ENCODE measurements around the gene CIAO2B.

GRCh38 chr16:66895689-66895979, 38.6 kb downstream of the CIAO2B start:
- TF ChIP-seq CTCF (IDR thresholded peaks at IDR 0.05), result no peak
- no peak for TF ChIP-seq EP300 (IDR thresholded peaks at IDR 0.05)
- TF ChIP-seq POLR2A (IDR thresholded peaks at IDR 0.05), result no peak
- no peak for TF ChIP-seq POLR2AphosphoS5 (IDR thresholded peaks at IDR 0.05)

All from sigmoid colon (tissue), 4 donors.